DND-41 (cell line): Measurements from ENCODE around the gene TULP3.
"Not testable (repeated sequence)": the region's sequence is repeated elsewhere in the genome, so short reads cannot be mapped to it uniquely, and the experiment has no call there.

Source experiments
- ATAC-seq: fragments of 200-7000 bp; cut with Tn5 transposase; 3 replicates; pipeline ENCODE4 v1.9.1; 2021; ENCODE audit warnings: low read depth; ENCODE audit not compliant: insufficient read depth
- DNase-seq: peaks from one replicate; pipeline ENCODE4 v3.0.0-alpha.2; 2020
- H2AFZ ChIP-seq: 2 replicates; pipeline ENCODE4 v1.6.0; 2012; ENCODE audit warnings: low read depth, low read length
- H3K27ac ChIP-seq: 2 replicates; pipeline ENCODE4 v1.5.1; 2012; ENCODE audit warnings: low read length, inconsistent platforms
- H3K27me3 ChIP-seq: fragments of 200-600 bp; sonication (generic); 2 replicates; pipeline ENCODE4 v1.6.0; 2012; ENCODE audit warnings: low read length, mild to moderate bottlenecking, inconsistent platforms; ENCODE audit not compliant: insufficient read depth, poor library complexity
- H3K36me3 ChIP-seq: 2 replicates; pipeline ENCODE4 v1.5.1; 2012; ENCODE audit warnings: low read length, inconsistent platforms; ENCODE audit not compliant: insufficient read depth
- H3K4me1 ChIP-seq: 2 replicates; pipeline ENCODE4 v1.5.1; 2012; ENCODE audit warnings: mild to moderate bottlenecking, low read length; ENCODE audit not compliant: insufficient read depth
- H3K4me2 ChIP-seq: 2 replicates; pipeline ENCODE4 v1.6.0; 2012; ENCODE audit warnings: mild to moderate bottlenecking, moderate library complexity, low read length, inconsistent platforms; ENCODE audit not compliant: insufficient read depth
- H3K4me3 ChIP-seq, 2 experiments: fragments of 200-600 bp in 1 of 2; shearing (Covaris generic) in 1 of 2; 2 replicates each; pipeline ENCODE4 v1.5.1; 2012 to 2016; ENCODE audit warnings: inconsistent platforms in 2 of 2, low read length in 2 of 2, mild to moderate bottlenecking in 2 of 2, low read depth in 1 of 2, moderate library complexity in 1 of 2
- H3K79me2 ChIP-seq: 2 replicates; pipeline ENCODE4 v1.6.0; 2012; ENCODE audit warnings: low read length, inconsistent platforms; ENCODE audit not compliant: insufficient read depth
- H3K9ac ChIP-seq: 2 replicates; pipeline ENCODE4 v1.6.0; 2012; ENCODE audit warnings: low read depth, mild to moderate bottlenecking, inconsistent platforms, low read length, moderate library complexity
- H3K9me3 ChIP-seq: 2 replicates; pipeline ENCODE4 v1.5.1; 2012; ENCODE audit warnings: low read length, moderate library complexity, mild to moderate bottlenecking, inconsistent platforms; ENCODE audit not compliant: insufficient read depth, severe bottlenecking
- H4K20me1 ChIP-seq: 2 replicates; pipeline ENCODE4 v1.6.0; 2012; ENCODE audit warnings: low read length; ENCODE audit not compliant: insufficient read depth
- EZH2 ChIP-seq: IDR thresholded peaks from 3 replicates; pipeline ENCODE4 v1.6.1; 2012; ENCODE audit warnings: borderline replicate concordance, low read depth, mild to moderate bottlenecking, moderate library complexity, low read length, inconsistent platforms; ENCODE audit not compliant: severe bottlenecking
- TF ChIP-seq, protein P1 (sequence below): IDR thresholded peaks from 2 replicates; pipeline ENCODE4 v1.5.1; 2012; ENCODE audit warnings: borderline replicate concordance, low read length, moderate library complexity, mild to moderate bottlenecking; ENCODE audit not compliant: poor library complexity, severe bottlenecking; ENCODE audit errors: extremely low read depth

The TULP3 gene

DNA sequence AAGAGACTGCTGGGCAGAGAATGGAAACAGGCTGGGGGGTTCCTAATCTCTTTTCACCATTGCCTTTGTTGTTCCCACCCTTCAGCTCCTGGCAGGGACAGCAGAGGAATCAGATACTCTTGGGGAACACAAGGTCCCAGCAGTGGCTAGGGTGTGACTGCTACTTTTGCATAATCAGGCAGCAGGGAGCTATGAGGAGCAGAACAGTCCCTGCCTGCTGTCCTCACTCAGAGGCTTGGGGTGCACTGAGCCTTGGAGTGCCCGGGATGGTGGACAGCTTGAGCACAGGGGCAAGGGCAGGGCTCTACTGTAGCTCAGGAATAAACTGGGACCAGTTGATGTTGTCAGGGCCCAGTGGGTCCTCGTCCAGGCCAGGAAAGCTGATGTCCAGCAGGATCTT is 32.4 kb upstream of the TULP3 start:
- DNase-seq (no peak), ATAC-seq (peak; percentile 24; the same call in 2 of the 3 replicates)
- Histone ChIP-seq H3K36me3 (peaks cover 50% of the 10 kb centered on the region), H3K27me3 (no peaks in the 10 kb centered on the region), H3K4me3 (no peak overlapping the region), H3K79me2 (no peaks in the 10 kb centered on the region), H3K4me1 (no peaks in the 10 kb centered on the region), H3K9ac (no peak overlapping the region), H4K20me1 (peaks cover 12% of the 10 kb centered on the region; the same call in 1 of the 2 replicates), H3K4me2 (no peak overlapping the region), H3K27ac (no peak overlapping the region), H2AFZ (no peak overlapping the region), H3K9me3 (no peaks in the 10 kb centered on the region)
- TF ChIP-seq EZH2 = no peak
- TF ChIP-seq, protein P1, sequence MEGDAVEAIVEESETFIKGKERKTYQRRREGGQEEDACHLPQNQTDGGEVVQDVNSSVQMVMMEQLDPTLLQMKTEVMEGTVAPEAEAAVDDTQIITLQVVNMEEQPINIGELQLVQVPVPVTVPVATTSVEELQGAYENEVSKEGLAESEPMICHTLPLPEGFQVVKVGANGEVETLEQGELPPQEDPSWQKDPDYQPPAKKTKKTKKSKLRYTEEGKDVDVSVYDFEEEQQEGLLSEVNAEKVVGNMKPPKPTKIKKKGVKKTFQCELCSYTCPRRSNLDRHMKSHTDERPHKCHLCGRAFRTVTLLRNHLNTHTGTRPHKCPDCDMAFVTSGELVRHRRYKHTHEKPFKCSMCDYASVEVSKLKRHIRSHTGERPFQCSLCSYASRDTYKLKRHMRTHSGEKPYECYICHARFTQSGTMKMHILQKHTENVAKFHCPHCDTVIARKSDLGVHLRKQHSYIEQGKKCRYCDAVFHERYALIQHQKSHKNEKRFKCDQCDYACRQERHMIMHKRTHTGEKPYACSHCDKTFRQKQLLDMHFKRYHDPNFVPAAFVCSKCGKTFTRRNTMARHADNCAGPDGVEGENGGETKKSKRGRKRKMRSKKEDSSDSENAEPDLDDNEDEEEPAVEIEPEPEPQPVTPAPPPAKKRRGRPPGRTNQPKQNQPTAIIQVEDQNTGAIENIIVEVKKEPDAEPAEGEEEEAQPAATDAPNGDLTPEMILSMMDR = no peak

DNA sequence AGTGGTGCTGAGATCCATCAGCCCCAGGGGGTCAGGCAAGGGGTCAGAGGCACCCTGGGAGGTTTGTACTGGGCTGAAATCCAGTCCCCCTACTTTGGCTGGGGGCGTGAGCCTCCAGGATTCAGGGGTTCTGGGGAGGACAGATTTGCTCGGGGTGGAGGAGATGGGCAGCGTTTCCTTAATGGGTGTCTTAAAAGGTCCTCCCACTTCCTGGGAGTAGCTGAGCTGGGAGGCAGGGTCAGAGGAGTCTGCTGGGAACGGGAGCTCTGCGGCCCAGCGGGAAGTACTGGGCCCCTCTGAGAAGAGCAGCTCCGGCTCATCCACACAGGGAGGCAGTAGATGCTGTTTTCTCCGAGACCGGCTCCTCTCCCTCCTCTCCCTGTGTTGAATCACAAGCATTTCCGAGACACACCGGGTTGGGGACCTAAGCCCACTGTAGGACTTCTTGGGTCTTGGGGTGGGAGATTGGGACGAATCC is 31.7 kb upstream of the TULP3 start:
- H3K9ac ChIP-seq = no peak overlapping the region
- no peak overlapping the region for H2AFZ ChIP-seq
- H3K4me3 ChIP-seq = no peak overlapping the region
- H4K20me1 ChIP-seq = peaks cover 12% of the 10 kb centered on the region; the same call in 1 of the 2 replicates
- H3K4me2 ChIP-seq = no peak overlapping the region
- no peaks in the 10 kb centered on the region for H3K4me1 ChIP-seq
- TF ChIP-seq, protein P1 = no peak
- TF ChIP-seq EZH2 = no peak
- no peaks in the 10 kb centered on the region for H3K79me2 ChIP-seq
- DNase-seq (no peak), ATAC-seq (no peak)
- no peak overlapping the region for H3K27ac ChIP-seq
- H3K9me3 ChIP-seq = no peaks in the 10 kb centered on the region
- peaks cover 57% of the 10 kb centered on the region for H3K36me3 ChIP-seq
- no peaks in the 10 kb centered on the region for H3K27me3 ChIP-seq

DNA sequence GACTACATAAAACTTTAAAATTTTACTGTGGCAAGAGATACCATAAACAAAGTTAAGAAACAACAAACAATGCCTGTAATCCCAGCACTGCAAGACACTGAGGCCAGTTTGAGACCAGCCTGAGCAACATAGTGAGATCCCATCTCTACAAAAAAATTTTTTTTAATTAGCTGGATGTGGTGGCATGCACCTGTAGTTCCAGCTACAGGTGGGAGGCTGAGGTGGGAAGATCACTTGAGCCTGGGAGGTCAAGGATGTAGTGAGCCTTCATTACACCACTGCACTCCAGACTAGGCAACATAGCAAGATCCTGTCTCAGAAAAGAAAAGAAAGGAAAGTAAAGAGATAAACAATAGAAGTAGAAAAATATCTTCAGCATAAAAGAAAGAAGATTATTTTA is 30.5 kb upstream of the TULP3 start:
- Histone ChIP-seq H4K20me1 (peaks cover 21% of the 10 kb centered on the region), H3K4me1 (no peaks in the 10 kb centered on the region), H3K36me3 (peaks cover 68% of the 10 kb centered on the region), H3K9ac (no peak overlapping the region), H2AFZ (no peak overlapping the region), H3K4me3 (no peak overlapping the region), H3K9me3 (no peaks in the 10 kb centered on the region), H3K27me3 (no peaks in the 10 kb centered on the region), H3K4me2 (no peak overlapping the region), H3K79me2 (no peaks in the 10 kb centered on the region), H3K27ac (no peak overlapping the region)
- ATAC-seq = no peak
- no peak for DNase-seq
- TF ChIP-seq, protein P1 = no peak
- TF ChIP-seq EZH2 = no peak

GRCh38 chr12:2862876-2863275 is 27.8 kb upstream of the TULP3 start:
- Histone ChIP-seq H2AFZ (no peak overlapping the region), H3K4me1 (no peaks in the 10 kb centered on the region), H3K79me2 (no peaks in the 10 kb centered on the region; the same call in 1 of the 2 replicates), H3K9ac (no peak overlapping the region), H3K9me3 (no peaks in the 10 kb centered on the region), H3K27ac (no peak overlapping the region), H3K27me3 (no peaks in the 10 kb centered on the region), H4K20me1 (peaks cover 22% of the 10 kb centered on the region), H3K36me3 (peaks cover 87% of the 10 kb centered on the region), H3K4me3 (no peak overlapping the region), H3K4me2 (no peak overlapping the region)
- 0 out of 3 replicates have a peak, but pooled peaks have one; percentile 9 for ATAC-seq
- no peak for DNase-seq
- no peak for TF ChIP-seq EZH2
- TF ChIP-seq, protein P1 = no peak

DNA sequence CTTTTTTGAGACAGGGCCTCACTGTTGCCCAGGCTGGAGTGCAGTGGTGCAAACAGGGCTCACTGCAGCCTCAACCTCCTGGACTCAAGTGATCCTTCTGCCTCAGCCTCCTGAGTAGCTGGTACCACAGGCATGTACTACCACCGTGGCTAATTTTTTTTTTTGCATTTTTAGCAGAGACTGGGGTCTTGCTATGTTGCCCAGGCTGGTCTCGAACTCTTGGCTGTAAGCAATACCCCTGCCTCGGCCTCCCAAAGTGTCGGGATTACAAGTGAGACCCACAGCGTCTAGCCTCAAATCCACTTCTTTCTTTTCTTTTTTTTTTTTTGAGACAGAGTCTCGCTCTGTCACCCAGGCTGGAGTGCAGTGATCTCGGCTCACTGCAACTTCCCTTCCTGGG is 27.3 kb upstream of the TULP3 start:
- not testable (repeated sequence) for DNase-seq, H3K27ac ChIP-seq, H3K79me2 ChIP-seq, H3K9me3 ChIP-seq, H3K9ac ChIP-seq, H3K27me3 ChIP-seq, H3K4me2 ChIP-seq, ATAC-seq, H2AFZ ChIP-seq, H3K4me3 ChIP-seq, H3K4me1 ChIP-seq
- Histone ChIP-seq H3K36me3 (peaks cover 89% of the 10 kb centered on the region), H4K20me1 (peaks cover 22% of the 10 kb centered on the region)
